NOMO-1 treated with dmso at 0.1 percent for 144 hours (cell line): ENCODE measurements around the gene GATAD2A.
A peak's percentile ranks its signal among the peaks of the same experiment; 100 is the strongest.
"Not testable (repeated sequence)": the region's sequence is repeated elsewhere in the genome, so short reads cannot be mapped to it uniquely, and the experiment has no call there.

Source experiments
- DNase-seq: peaks from one replicate; lab custom pipeline; 2025; ENCODE audit not compliant: unreplicated experiment; lab: John Stamatoyannopoulos, UW

GATAD2A gene

GRCh38 chr19:19445288-19445687 is 39.8 kb downstream of the GATAD2A start:
- DNase-seq: no peak

DNA sequence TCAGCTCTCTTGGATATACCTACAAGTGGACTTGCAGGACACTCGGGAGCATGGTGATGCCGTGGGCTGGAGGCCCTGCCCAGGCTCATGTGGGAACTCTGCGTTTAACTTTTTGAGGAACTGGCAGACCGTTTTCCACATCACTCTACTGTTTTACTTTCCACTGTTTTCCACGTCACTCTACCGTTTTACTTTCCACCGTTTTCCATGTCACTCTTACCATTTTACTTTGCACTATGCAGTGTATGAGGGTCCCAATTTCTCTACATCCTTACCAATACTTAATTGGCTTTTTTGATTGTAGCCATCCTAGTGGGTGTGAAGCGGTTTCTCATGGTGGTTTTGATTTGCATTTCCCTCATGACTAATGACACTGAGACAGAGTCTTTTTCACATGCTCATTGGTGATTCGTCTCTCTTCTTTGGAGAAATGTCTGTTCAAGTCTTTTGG is 40.5 kb downstream of the GATAD2A start:
- no peak for DNase-seq

- DNase-seq: no peak
Measured at GRCh38 chr19:19446655-19447437, 41.4 kb downstream of the GATAD2A start.

GRCh38 chr19:19447536-19448237 is 42.2 kb downstream of the GATAD2A start:
- DNase-seq: no peak

DNA sequence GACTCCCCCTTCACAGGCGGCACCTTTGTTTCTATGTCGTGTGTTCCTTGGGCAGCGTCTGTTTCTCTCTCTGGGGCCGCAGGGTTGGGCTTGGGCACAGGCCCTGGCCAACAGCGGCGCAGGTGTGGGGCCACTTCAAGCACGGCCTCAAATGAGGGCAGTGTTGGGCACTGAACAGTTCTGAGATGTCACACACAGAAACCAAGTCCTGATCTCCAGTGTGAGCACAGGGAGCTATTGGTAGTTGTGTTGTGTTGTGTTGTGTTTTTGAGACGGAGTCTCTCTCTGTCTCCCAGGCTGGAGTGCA is 42.7 kb downstream of the GATAD2A start:
- DNase-seq: no peak

DNA sequence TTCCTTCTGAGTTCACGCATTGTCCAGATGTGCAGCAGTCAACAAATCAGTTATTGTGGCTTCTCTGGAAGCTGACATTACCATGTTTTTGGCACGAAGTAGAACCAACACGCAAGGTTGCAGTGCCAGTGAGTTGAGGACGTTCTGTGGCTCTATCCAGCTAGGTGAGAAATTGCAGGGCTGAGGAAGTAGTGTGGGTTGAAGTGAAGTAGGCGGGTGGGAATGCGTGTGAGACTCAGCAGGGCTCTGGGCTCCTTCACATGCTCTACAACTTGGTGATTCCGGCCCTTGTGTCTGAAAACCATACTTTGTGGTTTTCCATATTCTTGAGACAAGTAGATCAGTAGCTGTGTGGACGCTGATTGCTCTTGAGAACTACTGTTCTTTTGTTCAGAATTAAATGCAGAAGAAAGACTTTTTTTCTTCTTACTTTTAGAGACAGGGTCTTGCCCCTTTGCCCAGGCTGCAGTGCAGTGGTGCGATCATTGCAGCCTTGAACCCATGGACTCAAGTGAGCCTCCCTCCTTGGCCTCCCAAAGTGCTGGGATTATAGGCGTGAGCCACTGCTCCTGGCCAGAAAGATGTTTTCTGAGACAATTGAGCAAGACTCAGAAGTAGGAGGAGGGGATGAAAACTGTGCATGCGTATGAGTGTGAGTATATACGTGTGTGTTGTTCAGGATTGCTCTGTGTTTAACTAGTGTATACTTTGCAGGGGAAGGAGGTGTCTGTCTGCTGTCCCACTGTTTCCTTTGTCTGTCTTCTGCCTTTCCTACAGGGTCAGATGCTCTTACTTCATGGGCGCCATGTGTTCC is 46.2 kb downstream of the GATAD2A start:
- no peak for DNase-seq

- no peak for DNase-seq
Measured at GRCh38 chr19:19452243-19453124, 47.0 kb downstream of the GATAD2A start.

DNA sequence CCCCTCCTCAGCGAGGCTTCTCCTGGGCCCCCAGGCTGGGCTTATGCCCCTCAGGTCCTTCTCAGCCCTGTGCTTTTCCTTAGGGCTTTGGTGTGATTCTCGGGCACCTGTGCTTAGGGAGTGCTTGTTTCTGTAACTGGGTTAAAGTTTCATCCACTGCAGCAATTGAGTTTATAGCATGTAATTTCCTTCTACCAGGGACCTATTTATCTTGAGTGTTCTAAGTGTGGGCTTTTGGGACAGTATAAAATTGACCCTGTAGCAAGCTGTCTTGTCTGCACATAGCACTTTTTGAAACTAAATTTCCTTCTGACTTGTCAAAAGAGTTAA is 47.6 kb downstream of the GATAD2A start:
- no peak for DNase-seq

- DNase-seq: not testable (repeated sequence)
Measured at GRCh38 chr19:19455166-19455919, 49.9 kb downstream of the GATAD2A start.

GRCh38 chr19:19457671-19458070 is 52.2 kb downstream of the GATAD2A start:
- DNase-seq: no peak

GRCh38 chr19:19458110-19458816 is 52.8 kb downstream of the GATAD2A start:
- no peak for DNase-seq

GRCh38 chr19:19459073-19459472 is 53.6 kb downstream of the GATAD2A start:
- DNase-seq: no peak

DNA sequence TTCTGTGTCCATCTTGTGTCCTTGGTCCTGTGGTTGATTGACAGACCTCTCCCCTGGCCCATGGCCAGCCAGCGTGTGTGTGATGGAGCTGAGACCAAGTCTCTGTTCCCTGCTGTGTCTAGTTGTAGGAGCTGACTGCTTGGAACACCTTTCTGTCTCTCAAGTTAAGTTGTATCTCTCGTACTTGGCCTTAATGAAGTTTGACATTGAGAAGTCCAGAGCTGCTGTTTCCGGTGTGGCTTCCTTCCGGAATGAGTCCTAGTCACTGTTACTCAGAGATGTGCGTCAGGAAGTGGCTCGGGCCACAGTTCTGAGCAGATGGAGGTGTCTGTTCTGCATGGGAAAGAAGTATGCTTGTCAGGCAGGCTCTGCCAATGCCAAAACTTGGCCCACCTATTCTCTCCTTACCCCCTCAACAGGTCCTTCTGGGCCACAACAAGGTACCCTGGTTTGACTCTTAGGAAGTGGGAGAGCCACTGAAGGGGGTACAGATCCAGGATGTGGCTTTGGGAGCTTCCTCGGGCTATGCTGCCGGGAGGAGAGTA is 54.3 kb downstream of the GATAD2A start:
- peak; percentile 22 for DNase-seq

GRCh38 chr19:19460258-19460731 is 54.8 kb downstream of the GATAD2A start:
- no peak for DNase-seq

DNA sequence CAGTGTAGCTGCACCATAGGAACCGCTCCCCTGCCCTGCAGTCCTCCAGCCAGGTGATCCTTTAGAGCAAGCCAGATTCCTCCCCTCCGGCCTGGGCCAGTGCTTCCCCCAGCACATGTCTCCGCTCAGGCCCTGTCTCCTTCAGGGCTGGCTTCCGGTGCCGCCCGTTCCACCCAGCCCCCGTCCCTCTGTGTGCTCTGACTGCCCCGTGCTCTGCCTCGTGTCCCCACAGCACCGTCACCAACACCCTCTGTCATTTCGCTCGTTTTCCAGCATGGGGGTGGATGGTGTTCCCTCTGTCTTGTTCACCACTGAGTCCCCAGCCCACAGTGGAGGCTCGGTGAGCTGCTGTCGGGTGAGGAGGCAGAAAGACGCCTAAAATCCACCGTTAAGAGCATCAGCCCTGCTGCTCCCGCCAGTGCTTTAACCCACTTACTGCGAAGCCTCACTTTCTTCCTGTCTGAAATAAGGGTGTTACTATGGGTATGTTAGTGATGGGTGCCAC is 55.3 kb downstream of the GATAD2A start:
- no peak for DNase-seq

GRCh38 chr19:19461306-19461670 is 55.8 kb downstream of the GATAD2A start:
- no peak for DNase-seq

DNA sequence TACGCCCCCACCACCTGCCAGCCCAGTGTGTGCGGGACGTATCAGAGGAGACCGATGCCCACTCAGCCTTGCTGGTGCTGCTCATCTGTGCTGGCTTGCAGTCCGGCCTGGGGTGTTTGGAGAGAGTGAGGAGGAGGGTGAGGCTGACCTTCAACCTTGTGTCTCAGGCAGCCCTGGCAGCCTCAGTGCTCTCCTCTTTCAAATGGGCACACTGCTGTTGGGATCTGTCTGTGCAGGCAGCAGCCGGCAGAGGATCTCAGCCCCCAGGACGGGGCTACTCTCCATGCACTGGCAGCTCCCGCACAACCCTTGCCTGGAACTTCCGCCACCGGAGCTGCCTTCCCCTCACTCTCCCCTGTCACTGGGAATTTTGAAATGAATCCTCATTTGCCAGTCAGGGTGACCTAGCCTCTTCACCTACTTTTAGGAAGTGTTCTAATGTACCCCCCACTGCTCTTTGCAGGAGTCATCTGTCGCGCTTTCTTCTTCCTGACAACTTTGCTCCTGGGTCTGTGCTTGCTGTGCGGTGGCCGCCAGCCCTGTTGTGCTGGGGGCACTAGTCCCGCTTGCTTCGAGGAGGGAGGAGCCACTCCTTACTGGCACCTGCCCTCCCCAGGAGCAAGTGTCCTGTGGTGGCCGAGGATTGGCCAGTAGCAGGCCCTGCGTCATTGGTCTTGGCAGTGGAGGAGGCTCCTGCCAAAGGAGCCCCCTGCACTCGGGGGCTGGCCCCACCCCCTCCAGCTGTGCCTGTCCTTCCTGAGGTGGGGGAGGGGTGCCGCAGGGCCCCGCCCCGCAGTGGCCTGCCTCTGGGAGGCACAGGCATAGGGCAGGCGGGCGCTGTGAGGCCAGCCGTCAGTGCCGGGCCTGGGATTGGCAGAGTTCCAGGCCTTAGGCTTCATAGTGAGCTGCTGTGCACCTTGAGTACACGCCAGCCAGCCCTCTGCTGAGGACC is 56.5 kb downstream of the GATAD2A start:
- no peak for DNase-seq
